Effector memory CD4-positive, alpha-beta T cell (primary cell): ENCODE data around the gene ATRN.

Experiments used
- DNase-seq, 3 donors: peaks; one replicate each; pipeline ENCODE4 v3.0.0-alpha.2; 2020
- H3K27ac ChIP-seq: 2 replicates; pipeline ENCODE4 v1.7.0; 2013; ENCODE audit warnings: mild to moderate bottlenecking, low read length, moderate library complexity; ENCODE audit not compliant: insufficient read depth, poor library complexity, severe bottlenecking
- H3K27me3 ChIP-seq: replicated peaks from 2 replicates; pipeline ENCODE4 v1.7.0; 2013; ENCODE audit warnings: mild to moderate bottlenecking, low read length; ENCODE audit not compliant: insufficient read depth, control insufficient read depth, poor library complexity, severe bottlenecking
- H3K36me3 ChIP-seq: 2 replicates; pipeline ENCODE4 v1.7.0; 2013; ENCODE audit warnings: mild to moderate bottlenecking, low read length, moderate library complexity; ENCODE audit not compliant: control insufficient read depth, insufficient read depth
- H3K4me1 ChIP-seq: 2 replicates; pipeline ENCODE4 v1.7.0; 2013; ENCODE audit warnings: low read length, mild to moderate bottlenecking; ENCODE audit not compliant: control insufficient read depth, insufficient read depth, poor library complexity, severe bottlenecking
- H3K4me3 ChIP-seq: 2 replicates; pipeline ENCODE4 v1.7.0; 2013; ENCODE audit warnings: low read length, low read depth, mild to moderate bottlenecking; ENCODE audit not compliant: insufficient read depth, poor library complexity, severe bottlenecking
- H3K9me3 ChIP-seq: 2 replicates; pipeline ENCODE4 v1.7.0; 2013; ENCODE audit warnings: mild to moderate bottlenecking, low read length, moderate library complexity; ENCODE audit not compliant: control insufficient read depth

Gene ATRN

DNA sequence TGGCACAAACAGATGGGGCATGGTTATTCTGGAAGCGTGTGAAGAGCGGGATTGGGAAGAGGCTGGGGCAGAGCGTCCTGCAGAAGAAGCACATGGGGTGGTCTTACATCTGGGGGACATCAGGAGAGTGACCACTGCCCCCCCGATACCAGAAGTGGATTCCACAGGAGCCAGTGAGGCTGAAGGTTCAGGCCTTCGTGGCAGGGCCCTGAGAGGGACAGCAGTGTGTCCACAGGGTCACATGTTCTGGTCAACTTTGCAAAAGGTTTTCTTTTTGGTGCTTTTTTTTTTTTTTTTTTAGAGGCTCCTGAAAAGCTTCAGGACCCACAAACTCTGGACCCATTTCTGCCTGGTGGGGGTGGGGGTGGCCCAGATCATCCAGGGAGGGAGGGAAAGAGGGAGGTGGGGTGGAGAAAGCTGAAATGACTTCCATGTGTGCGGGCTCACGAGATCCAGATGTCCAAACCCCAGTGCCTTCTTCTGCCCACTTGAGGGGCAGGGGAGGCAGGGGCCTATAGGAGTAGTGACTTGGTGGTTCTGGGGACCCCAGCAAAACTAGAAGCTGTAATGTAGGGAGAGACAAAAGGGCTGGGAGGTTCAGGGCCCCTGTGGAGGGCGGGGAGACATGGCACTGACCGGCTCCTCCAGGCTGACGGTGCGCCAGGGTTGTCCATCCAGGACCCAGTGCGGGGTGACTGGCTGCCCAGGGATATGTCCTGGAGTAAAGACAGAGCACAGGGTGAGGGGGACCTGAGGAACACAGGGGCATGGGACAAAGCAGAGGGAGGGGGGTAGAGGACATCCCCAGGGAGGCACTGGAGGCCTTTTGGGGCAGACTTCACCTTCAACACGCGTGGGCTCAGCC is 208.3 kb downstream of the ATRN start:
- H3K27me3 ChIP-seq = peaks cover 27% of the 10 kb centered on the region
- no peaks in the 10 kb centered on the region for H3K9me3 ChIP-seq
- H3K36me3 ChIP-seq = no peaks in the 10 kb centered on the region
- DNase-seq = no peak
- no peak overlapping the region for H3K27ac ChIP-seq
- H3K4me1 ChIP-seq = peaks cover 9% of the 10 kb centered on the region
- no peak overlapping the region for H3K4me3 ChIP-seq

DNA sequence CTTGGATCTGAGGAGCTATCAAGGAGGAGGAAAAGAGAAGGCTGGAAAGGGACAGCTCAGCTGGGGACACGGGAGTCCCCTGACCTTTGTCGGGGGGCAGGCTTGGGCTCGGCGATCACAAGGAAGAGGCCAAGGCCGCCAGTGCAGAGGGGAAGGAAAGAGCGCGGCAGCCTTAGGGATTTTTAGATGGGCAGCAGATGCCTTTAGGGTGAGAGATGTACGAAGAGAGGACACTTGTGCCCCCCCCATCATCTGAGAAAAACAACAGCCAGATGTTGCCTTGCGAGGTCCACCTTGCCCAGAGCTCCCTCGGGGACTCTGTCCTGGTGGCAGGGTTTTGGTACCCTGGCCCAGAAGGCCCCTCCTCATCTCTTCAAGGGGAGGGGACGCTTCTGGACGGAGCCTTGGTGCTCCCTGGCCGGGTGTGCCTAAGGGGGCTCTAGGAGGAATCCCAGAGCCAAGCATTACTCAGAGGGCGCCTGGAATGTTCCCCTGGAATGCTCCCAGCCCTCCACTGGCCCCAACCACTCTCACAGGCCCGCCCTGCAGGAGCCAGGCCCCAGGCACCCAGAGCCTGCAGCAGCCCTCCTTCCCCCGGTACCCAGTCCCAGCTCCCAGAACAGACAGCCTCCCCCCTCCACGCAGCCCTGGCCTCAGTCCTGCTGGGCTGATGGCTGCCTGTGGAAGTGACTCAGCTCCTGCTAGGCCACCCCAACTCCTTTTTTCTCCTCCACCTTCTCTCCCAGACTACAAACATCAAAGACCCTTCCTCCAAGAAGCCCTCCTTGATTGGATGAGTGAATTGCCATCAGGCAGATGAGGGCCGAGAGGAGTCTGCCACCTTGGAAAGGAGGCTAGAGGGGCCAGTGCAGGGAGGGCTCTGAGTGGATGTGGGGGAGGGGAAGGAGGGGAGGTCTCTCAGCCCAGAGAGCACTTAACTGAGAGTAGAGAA is 209.2 kb downstream of the ATRN start:
- peaks cover 9% of the 10 kb centered on the region for H3K4me1 ChIP-seq
- peaks cover 26% of the 10 kb centered on the region for H3K27me3 ChIP-seq
- no peaks in the 10 kb centered on the region for H3K36me3 ChIP-seq
- no peak overlapping the region for H3K27ac ChIP-seq
- no peaks in the 10 kb centered on the region for H3K9me3 ChIP-seq
- no peak overlapping the region for H3K4me3 ChIP-seq
- no peak for DNase-seq

DNA sequence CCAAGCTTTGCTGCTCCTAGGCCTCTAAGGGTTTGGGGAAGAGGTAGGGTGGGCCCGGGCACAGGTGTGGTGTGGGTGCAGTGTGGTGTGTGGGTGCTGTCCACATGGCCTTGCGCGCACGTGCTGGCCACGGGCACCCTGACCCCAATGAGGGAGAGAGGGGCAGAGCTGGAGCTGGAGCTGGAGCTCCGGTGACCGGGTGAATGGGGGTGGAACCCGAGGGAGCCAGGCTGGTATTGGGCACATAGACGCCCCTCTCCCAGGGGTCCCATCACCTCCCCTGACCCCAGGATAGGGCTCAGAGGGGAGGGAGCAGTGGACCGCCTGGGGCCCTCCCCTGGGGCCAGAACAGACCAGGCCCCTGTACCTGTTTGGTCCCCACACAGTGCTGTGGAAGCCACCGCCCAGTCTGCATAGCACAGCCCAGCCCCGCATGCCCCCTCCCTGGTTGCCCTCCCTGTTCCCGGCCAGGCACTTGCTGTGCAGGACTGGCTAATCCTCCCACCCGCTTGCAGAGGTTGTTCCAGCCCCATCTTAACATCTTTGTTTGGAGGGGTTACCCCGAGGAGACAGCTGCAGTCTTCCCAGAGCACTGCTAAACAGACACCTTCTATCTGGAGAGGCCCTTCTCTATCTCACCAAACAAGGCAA is 210.0 kb downstream of the ATRN start:
- Histone ChIP-seq H3K27me3 (peaks cover 18% of the 10 kb centered on the region), H3K27ac (no peak overlapping the region), H3K4me3 (no peak overlapping the region), H3K36me3 (no peaks in the 10 kb centered on the region), H3K9me3 (no peaks in the 10 kb centered on the region), H3K4me1 (peaks cover 9% of the 10 kb centered on the region)
- no peak for DNase-seq

GRCh38 chr20:3681352-3681930 is 210.6 kb downstream of the ATRN start:
- peaks cover 18% of the 10 kb centered on the region for H3K27me3 ChIP-seq
- no peak for DNase-seq
- H3K9me3 ChIP-seq = no peaks in the 10 kb centered on the region
- H3K27ac ChIP-seq = no peak overlapping the region
- H3K4me1 ChIP-seq = peaks cover 9% of the 10 kb centered on the region
- no peak overlapping the region for H3K4me3 ChIP-seq
- H3K36me3 ChIP-seq = no peaks in the 10 kb centered on the region

GRCh38 chr20:3681931-3682781 is 211.3 kb downstream of the ATRN start, which contains the start of gene ADAM33:
Gene ADAM33 (minus strand): TSS chr20:3682010. CDS start chr20:3682004, 6 bp downstream.
- Histone ChIP-seq H3K9me3 (no peaks in the 10 kb centered on the region), H3K36me3 (no peaks in the 10 kb centered on the region), H3K4me3 (no peak within 1 kb of the TSS), H3K27ac (no peak within 1 kb of the TSS), H3K4me1 (peaks cover 6% of the 10 kb centered on the region), H3K27me3 (peaks cover 18% of the 10 kb centered on the region)
- DNase-seq = no peak

- peaks cover 6% of the 10 kb centered on the region for H3K4me1 ChIP-seq
- DNase-seq = no peak
These were observed 214.5 kb downstream of the ATRN start for GRCh38 chr20:3685341-3685740.

GRCh38 chr20:3686421-3686820 is 215.6 kb downstream of the ATRN start:
- Histone ChIP-seq H3K36me3 (no peaks in the 10 kb centered on the region), H3K27me3 (peaks cover 12% of the 10 kb centered on the region), H3K9me3 (no peaks in the 10 kb centered on the region), H3K4me3 (no peak overlapping the region), H3K4me1 (peaks cover 6% of the 10 kb centered on the region), H3K27ac (no peak overlapping the region)
- DNase-seq = no peak

More at GRCh38 chr20:3685341-3685740, 214.5 kb downstream of the ATRN start:
- no peaks in the 10 kb centered on the region for H3K9me3 ChIP-seq
- H3K27me3 ChIP-seq = peaks cover 18% of the 10 kb centered on the region
- H3K27ac ChIP-seq = no peak overlapping the region
- H3K36me3 ChIP-seq = no peaks in the 10 kb centered on the region
- H3K4me3 ChIP-seq = no peak overlapping the region

DNA sequence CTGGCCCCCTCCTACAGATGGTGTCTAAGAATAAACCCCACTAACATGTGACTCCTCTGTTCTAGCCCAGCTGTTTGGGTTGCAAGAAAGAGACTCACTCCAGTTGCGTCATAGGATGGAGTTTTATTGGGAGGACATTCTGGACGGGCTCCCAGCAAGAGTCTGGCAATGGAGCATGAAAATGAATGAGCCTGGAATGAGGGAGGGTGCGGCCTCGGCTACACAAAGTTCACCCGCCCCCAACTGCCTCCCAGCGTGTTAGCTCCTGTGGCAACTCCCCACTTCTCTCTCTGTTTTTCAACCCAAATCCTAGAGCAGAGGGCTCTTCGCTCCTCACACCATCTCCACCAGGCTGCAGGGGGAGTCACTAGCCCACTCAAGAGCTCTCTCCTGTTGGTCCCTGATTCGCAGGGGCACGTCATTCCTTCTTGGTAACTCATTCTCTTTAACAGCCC is 216.1 kb downstream of the ATRN start:
- H3K9me3 ChIP-seq = no peaks in the 10 kb centered on the region
- H3K36me3 ChIP-seq = no peaks in the 10 kb centered on the region
- H3K27me3 ChIP-seq = peaks cover 9% of the 10 kb centered on the region
- peaks cover 3% of the 10 kb centered on the region for H3K4me1 ChIP-seq
- no peak overlapping the region for H3K27ac ChIP-seq
- DNase-seq = no peak
- no peak overlapping the region for H3K4me3 ChIP-seq

- peaks cover 3% of the 10 kb centered on the region for H3K27me3 ChIP-seq
- no peak for DNase-seq
- no peak overlapping the region for H3K27ac ChIP-seq
- no peak overlapping the region for H3K4me3 ChIP-seq
- no peaks in the 10 kb centered on the region for H3K4me1 ChIP-seq
- no peaks in the 10 kb centered on the region for H3K36me3 ChIP-seq
- no peaks in the 10 kb centered on the region for H3K9me3 ChIP-seq
These were observed 216.8 kb downstream of the ATRN start for GRCh38 chr20:3687655-3688054.
